Embryonic facial prominence (tissue), 1 donor: ENCODE results near the gene CDK16.

Source experiments
- DNase-seq: peaks from one replicate; pipeline ENCODE4 v3.0.0-alpha.2; 2016; ENCODE audit errors: extremely low spot score

Gene CDK16

DNA sequence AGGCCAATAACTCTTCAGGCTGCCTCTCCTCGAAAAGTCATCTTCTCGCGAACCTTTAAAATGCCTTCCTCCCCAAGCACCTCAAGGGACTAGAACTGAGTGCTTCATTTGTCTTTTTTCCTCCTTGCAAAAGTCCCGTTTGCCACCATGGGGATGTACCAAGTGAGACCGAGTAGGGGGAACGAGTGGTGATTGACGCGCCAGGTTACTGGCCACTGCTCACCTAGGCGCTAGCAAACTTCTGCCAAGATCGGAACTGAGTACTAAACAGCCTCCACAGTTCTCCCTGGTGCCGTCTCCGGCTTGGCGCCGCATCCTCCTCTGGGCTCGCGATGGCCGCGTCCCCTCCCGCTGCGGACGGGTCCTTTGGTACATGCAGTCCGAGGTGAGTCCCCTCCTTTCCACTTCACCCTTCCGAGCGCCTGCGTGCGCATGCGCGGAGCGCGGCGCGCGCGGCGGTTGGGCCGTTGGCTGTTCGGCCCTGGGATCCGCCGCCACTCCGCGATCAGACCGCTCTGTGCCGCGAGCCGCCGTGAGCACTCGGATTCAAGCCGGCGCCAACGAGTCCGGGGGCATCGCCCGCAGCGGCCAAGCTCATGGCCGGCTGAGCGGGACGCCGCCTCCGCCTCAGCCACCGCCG is at the start of gene CDK16:
TSS of gene CDK16 (plus strand) at position 402 of the 640 bp plus-strand sequence. CDS start 4,877 bp downstream, outside the sequence.
- peak; percentile 50 for DNase-seq

- DNase-seq, result no peak
These were observed 49.2 kb upstream of the CDK16 start for GRCh38 chrX:47169273-47169672.

DNA sequence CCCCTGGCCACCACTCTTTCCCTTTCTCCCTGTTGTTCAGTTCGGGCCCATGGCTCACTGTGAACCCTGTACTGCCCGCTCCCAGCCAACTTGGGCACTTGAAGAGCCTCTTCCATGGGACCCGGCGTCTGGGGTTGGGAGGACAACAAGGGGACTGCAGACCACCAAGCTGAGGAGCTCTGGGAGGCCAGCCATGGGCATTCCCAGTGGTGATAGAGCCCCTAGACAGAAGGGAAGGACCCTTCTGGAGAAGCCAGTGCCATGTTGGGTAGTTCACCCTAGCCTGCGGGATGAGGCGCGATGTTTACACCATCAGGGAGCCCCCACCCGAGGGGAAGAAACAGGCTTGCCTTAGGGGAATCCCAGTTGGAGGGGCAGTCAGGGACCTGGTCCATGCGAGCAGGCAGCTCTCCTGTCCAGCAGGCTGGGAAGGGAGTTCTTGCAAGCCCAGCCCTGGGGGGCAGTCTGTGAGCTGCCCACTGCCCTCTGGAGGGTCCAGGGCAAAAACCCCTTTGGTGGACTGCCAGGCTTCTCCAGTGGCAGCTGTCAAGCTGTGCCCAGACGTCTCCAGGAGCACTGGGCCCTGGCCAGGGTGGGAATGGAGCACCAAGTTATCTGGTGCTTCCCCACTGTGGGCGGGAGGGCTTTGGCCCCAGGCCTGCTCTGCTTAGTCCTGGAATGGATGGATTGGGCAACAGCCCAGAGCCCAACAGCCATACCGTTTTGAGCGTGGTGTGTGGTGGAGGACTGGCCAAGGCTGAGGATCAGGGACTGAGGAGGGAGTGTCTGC is 48.6 kb upstream of the CDK16 start:
- no peak for DNase-seq

- DNase-seq, result no peak
These were observed 47.4 kb upstream of the CDK16 start for GRCh38 chrX:47170861-47171692.

- no peak for DNase-seq
These were observed 46.5 kb upstream of the CDK16 start for GRCh38 chrX:47171996-47172395.

DNA sequence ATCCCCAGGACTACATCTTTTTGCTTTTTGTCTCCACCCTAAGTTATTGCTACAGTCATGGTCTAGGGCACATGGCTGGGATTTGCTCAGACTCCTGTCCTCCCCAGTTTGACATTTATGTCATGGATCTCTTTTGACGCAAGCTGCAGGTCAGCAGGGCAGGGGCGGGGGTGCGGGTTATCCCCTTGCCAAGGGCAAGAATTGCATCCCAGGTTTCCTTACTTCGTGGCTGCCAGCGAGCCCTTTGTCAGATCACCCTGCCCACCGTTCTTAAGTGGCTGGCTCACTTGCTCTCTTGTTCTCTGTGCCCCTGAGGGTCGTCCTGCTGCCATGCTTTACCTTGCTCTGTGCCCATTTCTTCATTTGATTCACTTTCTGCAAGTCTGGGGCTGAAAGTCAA is 45.9 kb upstream of the CDK16 start:
- no peak for DNase-seq

- DNase-seq, result no peak
These were observed 45.3 kb upstream of the CDK16 start for GRCh38 chrX:47172971-47173792.

DNA sequence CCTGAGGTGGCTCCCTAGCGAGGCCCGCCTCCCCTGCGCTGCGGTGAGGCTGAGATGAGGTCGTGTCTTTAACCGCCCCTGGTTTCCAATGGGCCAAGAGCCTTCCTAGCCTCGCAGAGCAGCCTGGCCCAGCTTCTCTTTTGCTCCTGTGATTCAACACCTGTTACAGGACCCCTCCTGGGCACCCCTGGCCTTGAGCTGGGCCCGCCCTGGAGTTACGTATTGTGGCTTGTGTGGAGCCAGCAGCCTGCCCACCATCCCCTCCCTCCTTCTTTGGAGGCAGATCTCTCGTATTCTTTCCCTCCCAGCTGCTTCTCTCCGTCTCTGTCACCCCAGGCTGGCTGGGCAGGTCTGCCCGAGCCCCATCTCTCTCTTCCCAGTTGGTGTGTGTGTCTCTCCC is 44.1 kb upstream of the CDK16 start:
- no peak for DNase-seq

DNA sequence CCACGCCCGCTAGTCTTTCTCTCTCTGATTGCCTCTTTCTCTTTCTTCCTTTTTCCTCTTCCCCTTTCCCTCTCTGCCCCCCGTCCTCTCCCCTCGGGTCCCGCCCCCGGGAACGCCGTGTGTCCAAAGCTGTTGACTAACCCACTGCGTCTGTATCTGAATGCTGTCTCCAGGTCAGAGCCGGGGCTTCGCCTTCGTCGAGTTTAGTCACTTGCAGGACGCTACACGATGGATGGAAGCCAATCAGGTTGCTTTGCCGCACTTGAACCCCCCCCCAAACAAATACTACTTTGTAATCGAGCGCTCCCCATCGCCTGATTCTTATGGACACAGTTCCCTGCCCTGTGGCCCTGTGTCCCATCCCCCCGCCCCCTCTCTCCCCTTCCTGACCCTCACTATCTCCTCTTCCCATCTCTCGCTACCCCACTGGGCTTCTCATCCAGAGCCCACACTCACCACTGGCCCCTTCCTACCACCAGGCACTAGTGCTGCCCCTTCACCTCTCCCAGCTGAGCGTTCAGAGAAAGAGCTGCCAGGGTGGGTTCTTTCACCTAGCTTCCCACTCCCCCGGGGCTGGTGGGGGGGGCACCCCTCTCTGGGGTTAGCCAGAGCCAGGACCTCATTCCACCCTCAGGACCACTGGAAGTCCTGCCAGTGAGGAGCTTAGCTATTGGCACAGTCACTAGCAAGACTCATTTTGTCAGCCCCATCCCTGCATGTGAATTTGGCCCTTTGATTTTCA is 43.5 kb upstream of the CDK16 start:
- no peak for DNase-seq

GRCh38 chrX:47175588-47175980 is 42.9 kb upstream of the CDK16 start:
- no peak for DNase-seq

DNA sequence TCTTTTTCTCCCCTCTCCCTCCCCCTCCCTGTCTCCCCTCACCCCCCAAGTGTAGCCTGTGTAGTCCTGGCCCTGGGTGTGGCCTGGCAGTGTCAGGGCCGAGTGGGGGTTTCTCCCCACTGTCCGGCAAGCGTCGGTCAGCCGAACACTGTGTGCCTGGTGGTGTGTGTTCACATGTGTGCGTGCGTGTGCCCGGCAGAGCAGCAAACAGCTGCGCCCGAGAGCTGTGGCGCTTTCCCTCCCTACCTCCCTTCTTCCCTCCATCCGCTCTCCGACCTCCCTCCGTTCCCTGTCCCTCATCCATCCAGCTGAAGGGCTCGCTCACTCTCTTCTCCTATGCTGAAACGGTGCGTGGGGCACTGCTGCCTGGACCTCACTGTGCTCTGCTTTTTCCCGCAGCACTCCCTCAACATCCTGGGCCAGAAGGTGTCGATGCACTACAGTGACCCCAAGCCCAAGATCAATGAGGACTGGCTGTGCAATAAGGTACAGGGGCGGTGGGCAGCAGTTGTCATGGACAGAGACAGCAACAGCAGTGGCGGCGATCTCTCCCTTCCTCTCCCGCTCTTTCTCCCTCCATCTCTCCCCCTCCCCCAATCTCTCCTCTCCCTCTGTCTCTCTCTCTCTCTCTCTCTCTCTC is 42.3 kb upstream of the CDK16 start:
- no peak for DNase-seq

DNA sequence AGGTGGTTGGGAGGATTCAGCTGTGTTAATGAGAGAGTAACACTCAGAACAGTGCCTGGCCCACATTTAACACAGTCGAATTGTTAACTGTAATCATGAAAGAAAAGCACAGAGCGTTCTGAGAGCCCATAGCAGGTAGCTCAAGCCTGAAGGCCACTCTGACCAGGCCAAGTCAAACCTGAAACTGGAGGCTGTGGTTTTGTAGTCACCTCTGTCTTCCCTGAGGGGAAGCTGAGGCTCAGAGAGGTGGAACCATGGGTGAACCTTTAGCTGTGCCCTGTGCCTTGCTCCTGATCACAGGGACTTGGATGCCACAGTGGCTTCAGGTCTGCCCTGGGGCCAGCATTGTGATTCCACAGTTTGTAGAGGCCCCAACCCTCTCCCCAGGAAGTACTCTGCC is 41.4 kb upstream of the CDK16 start:
- no peak for DNase-seq

- no peak for DNase-seq
These were observed 40.1 kb upstream of the CDK16 start for GRCh38 chrX:47178337-47178736.

GRCh38 chrX:47179221-47179927 is 39.1 kb upstream of the CDK16 start:
- DNase-seq, result no peak

DNA sequence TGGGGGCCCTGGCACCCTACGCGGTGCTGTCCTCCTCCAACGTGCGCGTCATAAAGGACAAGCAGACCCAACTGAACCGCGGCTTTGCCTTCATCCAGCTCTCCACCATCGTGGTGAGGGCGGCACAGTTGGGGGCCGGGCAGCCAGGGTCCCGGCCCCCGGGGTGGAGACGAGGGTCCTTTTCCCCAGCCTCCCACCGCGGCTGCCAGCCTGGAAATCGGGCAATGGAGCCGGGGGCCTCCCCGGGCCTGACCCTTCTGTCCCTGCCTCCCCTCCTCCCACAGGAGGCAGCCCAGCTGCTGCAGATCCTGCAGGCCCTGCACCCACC is 38.6 kb upstream of the CDK16 start:
- DNase-seq, result no peak

DNA sequence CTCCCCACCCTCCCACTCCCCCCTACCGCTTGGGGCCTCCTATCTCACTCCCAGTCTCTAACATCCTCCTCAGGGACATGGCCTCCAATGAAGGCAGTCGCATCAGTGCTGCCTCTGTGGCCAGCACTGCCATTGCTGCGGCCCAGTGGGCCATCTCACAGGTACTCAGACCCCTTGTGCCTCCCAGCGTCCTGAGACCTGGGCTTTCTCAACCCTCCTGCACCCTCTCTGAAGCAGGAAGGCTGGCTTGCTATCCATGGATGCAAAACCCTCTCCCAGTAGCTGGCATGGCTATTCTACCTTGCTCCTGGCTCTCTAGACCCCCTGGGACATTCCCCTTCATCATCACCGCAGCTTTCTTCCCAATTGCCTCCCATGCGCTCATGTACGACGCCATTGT is 38.1 kb upstream of the CDK16 start:
- no peak for DNase-seq

- DNase-seq, result no peak
These were observed 37.2 kb upstream of the CDK16 start for GRCh38 chrX:47181301-47181700.

- no peak for DNase-seq
These were observed 36.3 kb upstream of the CDK16 start for GRCh38 chrX:47182106-47182700.

GRCh38 chrX:47184486-47184885 is 34.0 kb upstream of the CDK16 start:
- DNase-seq, result no peak

- DNase-seq, result no peak
These were observed 33.2 kb upstream of the CDK16 start for GRCh38 chrX:47185241-47185640.
